Common myeloid progenitor, CD34-positive (primary cell): ENCODE results near the gene SERTAD3.
A peak's percentile ranks its signal among the peaks of the same experiment; 100 is the strongest.

Experiments
- CTCF ChIA-PET: fragments of 350-600 bp; sonication (Branson Sonifier 250); formaldehyde crosslinking; loops from one replicate; lab custom pipeline; 2021; ENCODE audit warnings: antibody characterized with exemption; lab: Charles Lee
- POLR2A ChIA-PET: fragments of 350-600 bp; sonication (Branson Sonifier 250); formaldehyde crosslinking; loops from one replicate; lab custom pipeline; 2021; ENCODE audit warnings: antibody characterized with exemption; lab: Charles Lee
- DNase-seq, 3 donors: peaks; one replicate each; pipeline versions ENCODE4 v3.0.0 to v3.0.0-alpha.2; 2013
- H3K27ac ChIP-seq, 2 experiments: 1 replicate in 1 of 2; 2 replicates in 1 of 2; pipeline ENCODE4 v1.7.0; 2013; ENCODE audit warnings: inconsistent platforms in 2 of 2, low read length in 2 of 2, mild to moderate bottlenecking in 2 of 2, low read depth in 1 of 2, moderate library complexity in 1 of 2; ENCODE audit not compliant: severe bottlenecking in 2 of 2, insufficient read depth in 1 of 2, poor library complexity in 1 of 2
- H3K27me3 ChIP-seq, 5 experiments: replicated peaks in 2 of 5; 1 replicate in 3 of 5; 2 replicates in 2 of 5; pipeline versions ENCODE4 v1.6.1 to v1.7.0; 2013; ENCODE audit warnings: low read length in 4 of 5, mild to moderate bottlenecking in 2 of 5, moderate library complexity in 2 of 5, inconsistent platforms in 1 of 5; ENCODE audit not compliant: insufficient read depth in 5 of 5, control insufficient read depth in 4 of 5
- H3K36me3 ChIP-seq, 4 experiments: 1 replicate in 2 of 4; 2 replicates in 2 of 4; pipeline versions ENCODE4 v1.6.1 to v1.7.0; 2013; ENCODE audit warnings: low read length in 3 of 4, control low read depth in 1 of 4, mild to moderate bottlenecking in 1 of 4; ENCODE audit not compliant: control insufficient read depth in 4 of 4, insufficient read depth in 4 of 4
- H3K4me1 ChIP-seq, 4 experiments: 1 replicate in 3 of 4; 2 replicates in 1 of 4; pipeline versions ENCODE4 v1.6.1 to v1.7.1; 2013; ENCODE audit warnings: low read length in 3 of 4, mild to moderate bottlenecking in 3 of 4, control low read depth in 1 of 4, inconsistent platforms in 1 of 4, moderate library complexity in 1 of 4; ENCODE audit not compliant: control insufficient read depth in 4 of 4, insufficient read depth in 4 of 4; ENCODE audit errors: control extremely low read depth in 1 of 4
- H3K4me3 ChIP-seq, 7 experiments: 1 replicate in 4 of 7; 2 replicates in 3 of 7; pipeline versions ENCODE4 v1.5.1 to v1.7.0; 2013; ENCODE audit warnings: mild to moderate bottlenecking in 7 of 7, low read length in 6 of 7, moderate library complexity in 6 of 7, inconsistent platforms in 2 of 7, low read depth in 2 of 7, control low read depth in 1 of 7; ENCODE audit not compliant: insufficient read depth in 4 of 7, control insufficient read depth in 1 of 7; ENCODE audit errors: extremely low read depth in 1 of 7
- H3K9me3 ChIP-seq, 5 experiments: 1 replicate in 4 of 5; 2 replicates in 1 of 5; pipeline versions ENCODE4 v1.6.1 to v1.7.1; 2013; ENCODE audit warnings: low read length in 4 of 5, mild to moderate bottlenecking in 2 of 5, inconsistent platforms in 1 of 5, low read depth in 1 of 5, moderate library complexity in 1 of 5; ENCODE audit not compliant: control insufficient read depth in 4 of 5, insufficient read depth in 2 of 5; ENCODE audit errors: control extremely low read depth in 1 of 5
- WGBS: methylation state at CpG from one replicate; pipeline ENCODE4 v1.1.5; 2013; ENCODE audit not compliant: insufficient coverage; 5-methylcytosine and 5-hydroxymethylcytosine counted together

Gene SERTAD3

DNA sequence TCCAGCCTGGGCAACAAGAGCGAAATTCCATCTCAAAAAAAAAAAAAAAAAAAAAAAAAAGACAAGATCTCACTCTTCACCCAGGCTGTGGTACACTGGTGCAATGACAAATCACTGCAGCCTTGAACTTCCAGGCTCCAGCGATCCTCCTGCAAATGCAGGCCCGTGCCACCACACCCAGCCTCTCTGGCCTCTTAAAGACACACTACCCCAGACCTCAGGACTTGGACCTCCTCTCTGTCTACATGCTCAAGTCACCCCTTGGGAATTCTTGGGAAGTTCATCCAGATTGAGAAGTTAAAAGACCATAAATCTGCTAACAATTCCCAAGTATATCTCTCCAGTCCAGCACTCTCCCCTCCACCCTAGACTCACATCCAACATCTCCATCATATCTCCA lies 43.6 kb downstream of the SERTAD3 start:
- WGBS, result 90% methylated on average over 2 of the region's 3 CpGs
- Histone ChIP-seq H3K27ac (no peak overlapping the region), H3K27me3 (no peaks in the 10 kb centered on the region), H3K36me3 (no peaks in the 10 kb centered on the region), H3K4me3 (no peak overlapping the region), H3K4me1 (peaks cover 0 to 15% (median 11%) of the 10 kb centered on the region in 4 experiments), H3K9me3 (no peaks in the 10 kb centered on the region)
- CTCF ChIA-PET, result no interaction called here
- DNase-seq, result no peak
- POLR2A ChIA-PET, result no interaction called here

DNA sequence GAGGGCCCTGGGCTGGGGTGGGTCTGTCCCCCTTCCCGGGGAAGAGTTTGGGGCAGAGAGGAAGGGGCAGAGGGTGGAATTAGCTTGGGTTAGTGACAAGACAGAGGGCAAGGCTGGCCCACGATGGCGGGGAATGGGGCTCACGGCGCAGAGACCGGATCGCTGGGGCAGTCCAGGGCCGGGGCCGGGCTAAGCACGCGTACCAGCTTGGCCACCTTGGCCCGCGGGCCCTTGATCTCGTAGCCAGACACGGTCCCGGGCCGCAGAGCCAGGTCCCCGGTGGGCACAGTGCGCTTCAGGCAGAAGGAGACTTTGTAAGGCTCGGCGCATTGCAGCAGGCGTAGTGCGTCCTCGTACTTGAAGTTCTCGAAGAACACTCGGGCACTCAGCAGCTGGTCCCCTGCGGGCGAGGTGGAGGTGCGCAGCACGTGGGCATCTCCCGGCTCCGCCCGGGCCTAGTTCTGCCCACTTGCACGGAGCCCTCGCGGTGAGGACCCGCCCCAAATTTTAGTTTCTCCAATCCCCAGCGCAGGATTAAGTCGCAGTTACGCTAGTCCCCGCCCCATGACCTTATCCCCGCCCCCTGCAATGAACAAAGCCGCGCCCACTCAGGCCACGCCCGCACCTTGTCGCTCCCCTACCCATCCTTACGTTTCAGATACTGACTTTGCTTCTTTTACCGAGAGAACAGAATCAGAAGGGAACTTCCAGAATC lies 45.6 kb downstream of the SERTAD3 start:
- ChIA-PET CTCF (interaction anchor here (1.4 kb wide), 1 partner anchor 27 kb away, joined by 3 read pairs; no protein-coding TSS in a partner anchor), POLR2A (interaction anchor here (0.7 kb wide), 1 partner anchor 17 kb away, joined by 3 read pairs; no protein-coding TSS in a partner anchor)
- H3K36me3 ChIP-seq, result no peaks in the 10 kb centered on the region
- H3K27me3 ChIP-seq, result no peaks in the 10 kb centered on the region
- peak overlapping the region in 3 of 7 experiments; percentile 40 to 61 (median 51) for H3K4me3 ChIP-seq
- H3K27ac ChIP-seq, result no peak overlapping the region
- H3K9me3 ChIP-seq, result no peaks in the 10 kb centered on the region
- DNase-seq, result peak; percentile 79 to 88 (median 84)
- WGBS, result 44% methylated on average over 44 of the region's 49 CpGs
- peaks cover 0 to 10% (median 7%) of the 10 kb centered on the region in 4 experiments for H3K4me1 ChIP-seq

DNA sequence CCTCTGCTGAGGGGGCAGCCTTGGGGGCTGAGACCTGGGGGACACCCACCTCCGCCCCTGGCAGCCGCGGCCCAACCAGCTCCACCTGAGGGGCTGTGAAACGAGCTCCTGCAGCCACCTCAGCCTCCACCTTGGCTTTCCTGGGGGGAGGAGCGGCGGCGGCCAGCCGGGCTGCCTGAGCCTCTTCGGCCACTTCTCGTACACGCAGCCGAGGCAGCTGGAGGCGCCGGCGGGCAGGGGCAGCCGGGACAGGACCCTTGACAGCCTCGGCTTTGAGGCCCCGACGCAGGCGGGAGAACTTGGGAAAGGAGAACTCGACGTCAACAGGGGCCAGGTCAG lies 46.6 kb downstream of the SERTAD3 start:
- Histone ChIP-seq H3K4me1 (peaks cover 0 to 10% (median 6%) of the 10 kb centered on the region in 4 experiments), H3K36me3 (no peaks in the 10 kb centered on the region), H3K27me3 (no peaks in the 10 kb centered on the region), H3K9me3 (no peaks in the 10 kb centered on the region), H3K4me3 (no peak overlapping the region), H3K27ac (no peak overlapping the region)
- 100% methylated on average over 17 of the region's 22 CpGs for whole genome bisulfite sequencing
- ChIA-PET POLR2A (no interaction called here), CTCF (interaction anchor here (0.9 kb wide), 1 partner anchor 28 kb away, joined by 3 read pairs; the partner anchor contains the start of gene SERTAD1)
- no peak for DNase-seq

DNA sequence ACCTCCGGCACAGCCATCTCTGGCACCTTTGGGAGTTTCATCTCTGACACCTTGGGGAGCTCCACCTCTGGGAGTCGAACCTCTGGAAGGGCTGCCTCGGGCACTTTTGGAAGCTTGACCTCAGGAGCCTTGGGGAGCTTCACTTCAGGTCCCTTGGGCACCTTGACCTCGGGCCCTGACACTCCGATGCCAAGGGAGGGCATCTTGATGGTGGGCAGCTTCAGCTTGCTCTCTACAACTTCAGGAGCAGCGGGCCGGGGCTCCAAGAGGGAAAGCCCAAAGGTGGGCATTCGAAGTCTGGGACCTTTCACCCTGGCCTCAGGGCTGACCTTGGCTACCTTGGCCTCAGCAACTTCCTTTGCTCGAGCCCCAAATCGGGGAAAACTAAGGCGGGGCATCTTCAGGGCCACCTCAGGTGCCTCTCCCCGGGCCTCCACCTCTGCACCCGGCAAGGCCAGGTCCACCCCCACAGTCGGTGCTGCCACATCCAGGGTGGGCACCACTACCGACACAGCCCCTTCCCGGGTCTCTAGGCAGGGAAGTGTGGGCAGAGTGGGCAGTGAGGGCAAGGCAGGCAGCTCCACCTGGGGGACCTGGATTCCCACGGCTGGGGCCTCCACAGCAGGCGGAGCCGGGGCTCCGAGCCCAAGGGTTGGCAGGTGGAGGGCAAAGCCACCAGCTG lies 47.1 kb downstream of the SERTAD3 start:
- H3K4me3 ChIP-seq, result no peak overlapping the region
- POLR2A ChIA-PET, result no interaction called here
- no peaks in the 10 kb centered on the region for H3K9me3 ChIP-seq
- peaks cover 0 to 10% (median 6%) of the 10 kb centered on the region in 4 experiments for H3K4me1 ChIP-seq
- 97% methylated on average over 18 of the region's 20 CpGs for WGBS
- no peaks in the 10 kb centered on the region for H3K36me3 ChIP-seq
- no peaks in the 10 kb centered on the region for H3K27me3 ChIP-seq
- no peak overlapping the region for H3K27ac ChIP-seq
- DNase-seq, result no peak
- CTCF ChIA-PET, result interaction anchor here (0.9 to 1.1 kb wide), 4 partner anchors 19 to 92 kb away, joined by 3 to 4 read pairs (median 3); partner anchors contain the start of gene SERTAD1

DNA sequence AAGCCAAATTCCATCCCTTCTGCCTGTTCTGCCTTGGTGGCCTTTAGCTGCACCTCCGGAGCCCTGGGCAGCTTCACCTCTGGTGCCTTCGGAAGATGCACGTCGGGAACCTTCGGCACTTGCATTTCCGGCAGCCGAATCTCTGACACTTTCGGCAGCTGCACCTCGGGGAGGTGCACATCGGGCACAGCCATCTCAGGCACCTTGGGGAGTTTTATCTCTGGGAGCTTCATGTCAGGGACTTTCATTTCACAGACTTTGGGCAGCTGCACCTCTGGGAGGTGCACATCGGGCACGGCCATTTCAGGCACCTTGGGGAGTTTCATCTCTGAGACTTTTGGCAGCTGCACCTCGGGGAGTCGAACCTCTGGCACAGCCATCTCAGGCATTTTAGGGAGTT lies 48.2 kb downstream of the SERTAD3 start:
- H3K4me3 ChIP-seq, result no peak overlapping the region
- peaks cover 0 to 10% (median 6%) of the 10 kb centered on the region in 4 experiments for H3K4me1 ChIP-seq
- POLR2A ChIA-PET, result interaction anchor here (0.7 kb wide), 1 partner anchor 313 kb away, joined by 3 read pairs; no protein-coding TSS in a partner anchor
- no peaks in the 10 kb centered on the region for H3K27me3 ChIP-seq
- H3K27ac ChIP-seq, result no peak overlapping the region
- CTCF ChIA-PET, result interaction anchor here (1.0 to 1.1 kb wide), 3 partner anchors 12 to 91 kb away, joined by 3 to 4 read pairs (median 4); no protein-coding TSS in a partner anchor
- 98% methylated on average over 14 of the region's 14 CpGs for WGBS
- no peak for DNase-seq
- H3K9me3 ChIP-seq, result no peaks in the 10 kb centered on the region
- H3K36me3 ChIP-seq, result no peaks in the 10 kb centered on the region

DNA sequence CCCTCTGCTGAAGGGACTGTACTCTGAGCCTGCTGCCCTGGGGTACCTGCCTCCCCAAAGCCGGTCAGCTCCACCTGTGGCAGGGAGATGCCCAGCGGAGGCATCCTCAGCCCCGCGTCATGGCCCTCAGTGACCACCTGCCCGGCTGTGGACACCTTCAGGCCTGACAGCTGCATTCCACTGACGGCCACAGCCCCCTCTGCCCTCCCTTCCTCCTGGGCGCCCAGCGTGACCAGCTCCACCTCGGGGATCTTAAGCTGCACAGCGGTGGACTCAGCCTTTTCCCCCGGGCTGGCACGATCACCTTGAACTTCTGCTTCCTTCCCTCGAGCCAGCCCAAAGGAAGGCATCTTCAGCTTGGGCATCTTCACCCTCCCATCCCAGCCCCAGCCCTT lies 49.3 kb downstream of the SERTAD3 start:
- Histone ChIP-seq H3K4me3 (no peak overlapping the region), H3K36me3 (no peaks in the 10 kb centered on the region), H3K9me3 (no peaks in the 10 kb centered on the region), H3K27ac (no peak overlapping the region), H3K27me3 (no peaks in the 10 kb centered on the region), H3K4me1 (peaks cover 0 to 10% (median 6%) of the 10 kb centered on the region in 4 experiments)
- CTCF ChIA-PET, result no interaction called here
- WGBS, result 85% methylated on average over 10 of the region's 13 CpGs
- no peak for DNase-seq
- POLR2A ChIA-PET, result no interaction called here
